ENCODE measurements around the gene FBXW7. TPM values are rescaled to one million over a fixed set of nuclear protein-coding genes. Genes with fewer than 3 reads are reported as not detected.

The FBXW7 gene
- total and polyA plus RNA-seq, 2 of the 8 experiments (the other 6 are each of a cell fraction or from before 2014, with no cell fraction given) = 6.0 to 26.7 TPM

DNA sequence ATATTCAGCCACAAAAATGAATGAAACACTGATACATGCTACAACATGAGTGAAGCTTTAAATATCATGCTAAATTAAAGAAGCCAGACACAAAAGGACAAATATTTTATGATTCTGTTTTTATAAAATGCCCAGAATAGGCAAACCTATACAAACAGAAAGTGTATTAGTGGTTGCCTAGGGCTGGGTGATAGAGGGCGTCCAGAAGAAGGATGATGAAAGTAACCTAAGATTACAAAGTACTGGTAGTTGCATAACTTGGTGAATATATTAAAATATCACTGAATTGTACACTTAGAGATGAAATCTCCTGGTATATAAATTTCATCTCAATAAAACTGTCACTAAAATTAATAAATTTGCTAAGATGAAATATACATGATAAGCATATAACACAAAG, 67.5 kb downstream of the FBXW7 start (continued):
- TF ChIP-seq RBBP5 (IDR thresholded peaks at IDR 0.05; ENCODE audit: borderline replicate concordance, low read depth, low read length) (no peak), ATF3 (IDR thresholded peaks at IDR 0.05; ENCODE audit: insufficient read depth, low read depth, low read length) (no peak), GABPA (IDR thresholded peaks at IDR 0.05; ENCODE audit: borderline replicate concordance, insufficient read depth, low read length) (no peak), CTBP2 (IDR thresholded peaks at IDR 0.05; ENCODE audit: borderline replicate concordance, insufficient read depth, insufficient read length, low read length) (no peak), SAP30 (IDR thresholded peaks at IDR 0.05; ENCODE audit: insufficient read depth, insufficient replicate concordance, low read length) (no peak), JUND (IDR thresholded peaks at IDR 0.05; ENCODE audit: low read length) (no peak), ZNF274 (IDR thresholded peaks at IDR 0.05; ENCODE audit: borderline replicate concordance, extremely low read depth, low read length) (no peak)
